PC-9 (cell line): ENCODE measurements around the gene MAP10.

Experiments used
- EZH2 ChIP-seq: fragments of 200-600 bp; sonication (generic); IDR thresholded peaks from 2 replicates; pipeline ENCODE4 v1.8.0; 2017; ENCODE audit warnings: antibody characterized with exemption, low read depth
- TF ChIP-seq, protein P1 (sequence below): fragments of 200-600 bp; sonication (generic); conservative IDR thresholded peaks from 2 replicates; pipeline ENCODE4 v1.6.1; 2017; ENCODE audit warnings: mixed run types, antibody characterized with exemption, mild to moderate bottlenecking, moderate library complexity

DNA sequence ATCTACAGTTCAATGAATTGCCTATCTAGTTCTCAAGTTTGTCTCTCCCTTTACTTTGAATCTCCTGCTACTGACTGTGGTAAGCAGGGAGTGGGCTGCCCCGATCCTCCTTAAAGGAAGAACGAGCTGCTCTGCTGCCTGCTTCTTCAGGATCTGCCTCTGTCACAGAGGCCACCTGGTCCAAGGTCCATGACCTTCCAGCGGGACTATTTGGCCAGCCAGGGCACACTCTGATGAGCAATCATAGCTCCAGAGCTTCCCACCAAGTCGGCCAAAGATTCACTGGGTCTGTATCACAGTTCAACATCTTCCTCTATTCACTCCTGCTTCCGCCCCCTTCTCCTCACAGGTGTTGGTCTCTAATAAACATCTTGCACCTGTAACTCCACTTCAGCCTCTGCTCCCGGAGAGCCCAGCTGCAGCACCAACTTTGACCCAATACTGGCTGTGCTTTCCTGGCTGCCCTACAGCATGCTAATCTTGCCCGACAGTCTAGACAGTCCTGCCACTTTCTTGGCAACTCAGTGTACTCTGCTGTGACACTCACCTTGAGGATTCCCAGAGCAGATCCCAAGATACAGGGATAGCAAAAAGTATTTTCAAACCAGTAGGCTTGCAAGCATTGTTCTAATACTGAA is 16.9 kb upstream of the MAP10 start:
- TF ChIP-seq, protein P1, sequence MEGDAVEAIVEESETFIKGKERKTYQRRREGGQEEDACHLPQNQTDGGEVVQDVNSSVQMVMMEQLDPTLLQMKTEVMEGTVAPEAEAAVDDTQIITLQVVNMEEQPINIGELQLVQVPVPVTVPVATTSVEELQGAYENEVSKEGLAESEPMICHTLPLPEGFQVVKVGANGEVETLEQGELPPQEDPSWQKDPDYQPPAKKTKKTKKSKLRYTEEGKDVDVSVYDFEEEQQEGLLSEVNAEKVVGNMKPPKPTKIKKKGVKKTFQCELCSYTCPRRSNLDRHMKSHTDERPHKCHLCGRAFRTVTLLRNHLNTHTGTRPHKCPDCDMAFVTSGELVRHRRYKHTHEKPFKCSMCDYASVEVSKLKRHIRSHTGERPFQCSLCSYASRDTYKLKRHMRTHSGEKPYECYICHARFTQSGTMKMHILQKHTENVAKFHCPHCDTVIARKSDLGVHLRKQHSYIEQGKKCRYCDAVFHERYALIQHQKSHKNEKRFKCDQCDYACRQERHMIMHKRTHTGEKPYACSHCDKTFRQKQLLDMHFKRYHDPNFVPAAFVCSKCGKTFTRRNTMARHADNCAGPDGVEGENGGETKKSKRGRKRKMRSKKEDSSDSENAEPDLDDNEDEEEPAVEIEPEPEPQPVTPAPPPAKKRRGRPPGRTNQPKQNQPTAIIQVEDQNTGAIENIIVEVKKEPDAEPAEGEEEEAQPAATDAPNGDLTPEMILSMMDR, result no peak
- no peak for TF ChIP-seq EZH2
